ENCODE results near the gene GALNT9.

GALNT9 gene

GRCh38 chr12:132325733-132326130 is 3.7 kb downstream of the GALNT9 start:
- DNase-seq (ENCODE audit: low read depth): no peak

- no peak for DNase-seq (ENCODE audit: low read depth)
These were observed 4.3 kb downstream of the GALNT9 start for GRCh38 chr12:132324841-132325732.

GRCh38 chr12:132324173-132324572 is 5.2 kb downstream of the GALNT9 start:
- no peak for DNase-seq (ENCODE audit: low read depth)

- DNase-seq (ENCODE audit: low read depth): no peak
These were observed 6.0 kb downstream of the GALNT9 start for GRCh38 chr12:132323171-132324010.

GRCh38 chr12:132322206-132323132 is 6.9 kb downstream of the GALNT9 start:
- no peak for DNase-seq (ENCODE audit: low read depth)

- no peak for DNase-seq (ENCODE audit: low read depth)
These were observed 7.9 kb downstream of the GALNT9 start for GRCh38 chr12:132321321-132322118.

- no peak for DNase-seq (ENCODE audit: low read depth)
These were observed 8.6 kb downstream of the GALNT9 start for GRCh38 chr12:132320767-132321211.

GRCh38 chr12:132319991-132320570 is 9.3 kb downstream of the GALNT9 start:
- no peak for DNase-seq (ENCODE audit: low read depth)

- DNase-seq (ENCODE audit: low read depth): no peak
These were observed 9.9 kb downstream of the GALNT9 start for GRCh38 chr12:132319359-132319950.

GRCh38 chr12:132318618-132319033 is 10.8 kb downstream of the GALNT9 start:
- DNase-seq (ENCODE audit: low read depth): no peak

GRCh38 chr12:132318135-132318534 is 11.3 kb downstream of the GALNT9 start:
- DNase-seq (ENCODE audit: low read depth): no peak

GRCh38 chr12:132317233-132317938 is 12.0 kb downstream of the GALNT9 start:
- DNase-seq (ENCODE audit: low read depth): no peak

GRCh38 chr12:132316497-132317232 is 12.7 kb downstream of the GALNT9 start:
- no peak for DNase-seq (ENCODE audit: low read depth)

- no peak for DNase-seq (ENCODE audit: low read depth)
These were observed 13.4 kb downstream of the GALNT9 start for GRCh38 chr12:132315951-132316350.

GRCh38 chr12:132315507-132315906 is 13.9 kb downstream of the GALNT9 start:
- no peak for DNase-seq (ENCODE audit: low read depth)

GRCh38 chr12:132314516-132315233 is 14.7 kb downstream of the GALNT9 start:
- DNase-seq (ENCODE audit: low read depth): no peak

GRCh38 chr12:132314035-132314434 is 15.4 kb downstream of the GALNT9 start:
- DNase-seq (ENCODE audit: low read depth): no peak

- no peak for DNase-seq (ENCODE audit: low read depth)
These were observed 16.2 kb downstream of the GALNT9 start for GRCh38 chr12:132313182-132313581.

All from HS-5 (cell line).